ENCODE measurements around the gene SEC23A.

The SEC23A gene

GRCh38 chr14:39097159-39097558, 5.9 kb downstream of the SEC23A start:
- H3K36me3 ChIP-seq (ENCODE audit: control insufficient read depth in 2 of 2, insufficient read depth in 1 of 2, low read length in 2 of 2), result peaks cover 31 to 34% of the 10 kb centered on the region in 2 experiments
- H3K9me3 ChIP-seq (ENCODE audit: control insufficient read depth, insufficient read depth, low read depth, low read length), result no peaks in the 10 kb centered on the region
- ChIA-PET POLR2A (no interaction called here), CTCF (interaction anchor here (0.7 to 1.2 kb wide), 2 partner anchors 62 to 74 kb away, joined by 3 to 4 read pairs; no protein-coding TSS in a partner anchor)
- H3K4me1 ChIP-seq (ENCODE audit: control insufficient read depth, insufficient read depth, low read length), result no peaks in the 10 kb centered on the region
- TF ChIP-seq, protein P1, sequence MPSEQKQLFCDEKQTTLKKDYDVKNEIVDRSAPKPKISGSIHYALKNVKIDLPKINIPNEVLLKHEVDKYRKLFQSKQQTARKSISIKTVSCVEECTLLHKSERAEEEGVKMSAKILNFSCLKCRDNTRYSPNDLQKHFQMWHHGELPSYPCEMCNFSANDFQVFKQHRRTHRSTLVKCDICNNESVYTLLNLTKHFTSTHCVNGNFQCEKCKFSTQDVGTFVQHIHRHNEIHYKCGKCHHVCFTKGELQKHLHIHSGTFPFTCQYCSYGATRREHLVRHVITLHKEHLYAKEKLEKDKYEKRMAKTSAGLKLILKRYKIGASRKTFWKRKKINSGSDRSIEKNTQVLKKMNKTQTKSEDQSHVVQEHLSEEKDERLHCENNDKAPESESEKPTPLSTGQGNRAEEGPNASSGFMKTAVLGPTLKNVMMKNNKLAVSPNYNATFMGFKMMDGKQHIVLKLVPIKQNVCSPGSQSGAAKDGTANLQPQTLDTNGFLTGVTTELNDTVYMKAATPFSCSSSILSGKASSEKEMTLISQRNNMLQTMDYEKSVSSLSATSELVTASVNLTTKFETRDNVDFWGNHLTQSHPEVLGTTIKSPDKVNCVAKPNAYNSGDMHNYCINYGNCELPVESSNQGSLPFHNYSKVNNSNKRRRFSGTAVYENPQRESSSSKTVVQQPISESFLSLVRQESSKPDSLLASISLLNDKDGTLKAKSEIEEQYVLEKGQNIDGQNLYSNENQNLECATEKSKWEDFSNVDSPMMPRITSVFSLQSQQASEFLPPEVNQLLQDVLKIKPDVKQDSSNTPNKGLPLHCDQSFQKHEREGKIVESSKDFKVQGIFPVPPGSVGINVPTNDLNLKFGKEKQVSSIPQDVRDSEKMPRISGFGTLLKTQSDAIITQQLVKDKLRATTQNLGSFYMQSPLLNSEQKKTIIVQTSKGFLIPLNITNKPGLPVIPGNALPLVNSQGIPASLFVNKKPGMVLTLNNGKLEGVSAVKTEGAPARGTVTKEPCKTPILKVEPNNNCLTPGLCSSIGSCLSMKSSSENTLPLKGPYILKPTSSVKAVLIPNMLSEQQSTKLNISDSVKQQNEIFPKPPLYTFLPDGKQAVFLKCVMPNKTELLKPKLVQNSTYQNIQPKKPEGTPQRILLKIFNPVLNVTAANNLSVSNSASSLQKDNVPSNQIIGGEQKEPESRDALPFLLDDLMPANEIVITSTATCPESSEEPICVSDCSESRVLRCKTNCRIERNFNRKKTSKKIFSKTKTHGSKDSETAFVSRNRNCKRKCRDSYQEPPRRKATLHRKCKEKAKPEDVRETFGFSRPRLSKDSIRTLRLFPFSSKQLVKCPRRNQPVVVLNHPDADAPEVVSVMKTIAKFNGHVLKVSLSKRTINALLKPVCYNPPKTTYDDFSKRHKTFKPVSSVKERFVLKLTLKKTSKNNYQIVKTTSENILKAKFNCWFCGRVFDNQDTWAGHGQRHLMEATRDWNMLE (tag by site-specific recombination; conservative IDR thresholded peaks at IDR 0.05; ENCODE audit: low read depth), result no peak
- TF ChIP-seq KLF8 (tag by site-specific recombination; IDR thresholded peaks at IDR 0.05) (no peak), ZNF670 (tag by site-specific recombination; IDR thresholded peaks at IDR 0.05; ENCODE audit: low read depth) (no peak), ZNF19 (tag by site-specific recombination; IDR thresholded peaks at IDR 0.05; ENCODE audit: low read depth) (no peak), ZNF184 (tag by site-specific recombination; IDR thresholded peaks at IDR 0.05) (no peak), ZNF514 (tag by site-specific recombination; IDR thresholded peaks at IDR 0.05) (no peak), ZFP37 (tag by site-specific recombination; IDR thresholded peaks at IDR 0.05) (no peak), ZBTB17 (tag by site-specific recombination; IDR thresholded peaks at IDR 0.05) (no peak)
- no peak overlapping the region for H3K4me3 ChIP-seq (ENCODE audit: low read depth, low read length)
- H3K27ac ChIP-seq (ENCODE audit: extremely low read depth, low read depth, low read length), result no peak overlapping the region

DNA sequence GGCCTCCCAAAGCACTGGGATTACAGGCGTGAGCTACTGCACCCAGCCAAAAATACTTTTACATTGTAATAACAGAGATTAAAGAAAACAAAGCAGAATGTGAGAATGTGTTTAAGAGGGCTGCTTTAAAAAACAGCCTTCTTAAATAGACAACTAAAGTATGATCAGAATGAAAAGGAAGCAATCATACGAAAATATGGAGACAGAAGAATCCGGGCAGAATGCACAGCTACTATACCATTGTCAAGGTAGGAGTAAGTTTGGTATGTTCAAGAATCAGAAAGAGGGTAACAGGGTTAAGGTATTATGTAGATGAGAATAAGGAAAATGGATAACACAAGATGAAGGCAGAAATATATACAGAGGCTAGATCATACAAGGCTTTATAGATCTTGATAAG, 8.5 kb downstream of the SEC23A start:
- TF ChIP-seq, protein P2, sequence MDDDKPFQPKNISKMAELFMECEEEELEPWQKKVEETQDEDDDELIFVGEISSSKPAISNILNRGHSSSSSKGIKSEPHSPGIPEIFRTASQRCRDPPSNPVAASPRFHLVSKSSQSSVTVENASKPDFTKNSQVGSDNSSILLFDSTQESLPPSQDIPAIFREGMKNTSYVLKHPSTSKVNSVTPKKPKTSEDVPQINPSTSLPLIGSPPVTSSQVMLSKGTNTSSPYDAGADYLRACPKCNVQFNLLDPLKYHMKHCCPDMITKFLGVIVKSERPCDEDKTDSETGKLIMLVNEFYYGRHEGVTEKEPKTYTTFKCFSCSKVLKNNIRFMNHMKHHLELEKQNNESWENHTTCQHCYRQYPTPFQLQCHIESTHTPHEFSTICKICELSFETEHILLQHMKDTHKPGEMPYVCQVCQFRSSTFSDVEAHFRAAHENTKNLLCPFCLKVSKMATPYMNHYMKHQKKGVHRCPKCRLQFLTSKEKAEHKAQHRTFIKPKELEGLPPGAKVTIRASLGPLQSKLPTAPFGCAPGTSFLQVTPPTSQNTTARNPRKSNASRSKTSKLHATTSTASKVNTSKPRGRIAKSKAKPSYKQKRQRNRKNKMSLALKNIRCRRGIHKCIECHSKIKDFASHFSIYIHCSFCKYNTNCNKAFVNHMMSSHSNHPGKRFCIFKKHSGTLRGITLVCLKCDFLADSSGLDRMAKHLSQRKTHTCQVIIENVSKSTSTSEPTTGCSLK (tag by site-specific recombination; IDR thresholded peaks at IDR 0.05), result no peak
- TF ChIP-seq ZNF175 (tag by site-specific recombination; IDR thresholded peaks at IDR 0.05) (no peak), ZNF548 (tag by site-specific recombination; IDR thresholded peaks at IDR 0.05) (no peak), KLF9 (tag by site-specific recombination; IDR thresholded peaks at IDR 0.05; ENCODE audit: low read depth) (no peak), HOXD13 (CRISPR knock-in tag; IDR thresholded peaks at IDR 0.05; ENCODE audit: borderline replicate concordance) (no peak), ZNF488 (tag by site-specific recombination; IDR thresholded peaks at IDR 0.05) (no peak), ZNF610 (tag by site-specific recombination; IDR thresholded peaks at IDR 0.05; ENCODE audit: borderline replicate concordance) (no peak), ZNF658 (tag by site-specific recombination; IDR thresholded peaks at IDR 0.05) (no peak), ZIC2 (tag by site-specific recombination; IDR thresholded peaks at IDR 0.05) (no peak), ZNF366 (tag by site-specific recombination; conservative IDR thresholded peaks at IDR 0.05) (no peak), ZNF350 (tag by site-specific recombination; IDR thresholded peaks at IDR 0.05) (no peak), ZNF23 (tag by site-specific recombination; IDR thresholded peaks at IDR 0.05; ENCODE audit: borderline replicate concordance) (no peak), ZNF19 (tag by site-specific recombination; IDR thresholded peaks at IDR 0.05; ENCODE audit: low read depth) (no peak)
- CTCF ChIA-PET, result interaction anchor here (0.6 kb wide), 2 partner anchors 12 to 76 kb away, joined by 3 read pairs; partner anchors contain the start of gene TRAPPC6B
- POLR2A ChIA-PET, result interaction anchor here (1.0 kb wide), 1 partner anchor 76 kb away, joined by 4 read pairs; the partner anchor contains the start of gene TRAPPC6B

More for the DNA sequence above, 8.5 kb downstream of the SEC23A start:
- H3K4me1 ChIP-seq (ENCODE audit: control insufficient read depth, insufficient read depth, low read length), result no peaks in the 10 kb centered on the region
- H3K4me3 ChIP-seq (ENCODE audit: low read depth, low read length), result no peak overlapping the region
- H3K36me3 ChIP-seq (ENCODE audit: control insufficient read depth in 2 of 2, insufficient read depth in 1 of 2, low read length in 2 of 2), result peaks cover 56 to 61% of the 10 kb centered on the region in 2 experiments
- no peak overlapping the region for H3K27ac ChIP-seq (ENCODE audit: extremely low read depth, low read depth, low read length)
- no peaks in the 10 kb centered on the region for H3K9me3 ChIP-seq (ENCODE audit: control insufficient read depth, insufficient read depth, low read depth, low read length)

Measured in HEK293 (cell line).